Transverse colon (tissue), 4 donors: ENCODE data around the gene PAQR4. TPM values are rescaled to one million over a fixed set of nuclear protein-coding genes. Genes with fewer than 3 reads are reported as not detected.

ENCODE experiments used
- DNase-seq: peaks from one replicate; pipeline ENCODE4 v3.0.0-alpha.2; 2019
- H3K27ac ChIP-seq, 4 donors: fragments of 200-600 bp; sonication (generic); 2 replicates each; pipeline ENCODE4 v1.5.1; 2016 to 2018; ENCODE audit warnings: inconsistent platforms in 4 of 4
- H3K27me3 ChIP-seq: fragments of 200-600 bp; sonication (generic); 2 replicates; pipeline ENCODE4 v1.5.1; 2017; ENCODE audit warnings: inconsistent platforms
- H3K36me3 ChIP-seq, 4 donors: fragments of 200-600 bp; sonication (generic); 2 replicates each; pipeline ENCODE4 v1.5.1; 2017 to 2019; ENCODE audit warnings: inconsistent platforms in 4 of 4
- H3K4me1 ChIP-seq, 4 donors: fragments of 200-600 bp; sonication (generic); 2 replicates each; pipeline ENCODE4 v1.5.1; 2017 to 2020; ENCODE audit warnings: inconsistent platforms in 4 of 4
- H3K4me3 ChIP-seq, 4 donors: fragments of 200-600 bp; sonication (generic); 1 replicate in 1 of 4; 2 replicates in 3 of 4; pipeline versions ENCODE4 v1.5.1 to v1.6.1; 2017 to 2019; ENCODE audit warnings: inconsistent platforms in 4 of 4
- H3K9me3 ChIP-seq, 2 donors: fragments of 200-600 bp; sonication (generic); 2 replicates each; pipeline ENCODE4 v1.5.1; 2017 to 2019; ENCODE audit warnings: inconsistent platforms in 2 of 2
- EP300 ChIP-seq: sonication (generic); formaldehyde crosslinking; IDR thresholded peaks from one replicate; pipeline ENCODE4 v1.6.1; 2017; ENCODE audit warnings: antibody characterized with exemption, low read depth
- POLR2A ChIP-seq: fragments of 450-650 bp; IDR thresholded peaks from one replicate; pipeline ENCODE4 v1.6.1; 2016; ENCODE audit warnings: antibody characterized with exemption, mild to moderate bottlenecking, moderate library complexity
- POLR2AphosphoS5 ChIP-seq, 3 donors: sonication (generic); formaldehyde crosslinking; IDR thresholded peaks; one replicate each; pipeline ENCODE4 v1.6.1; 2016; ENCODE audit warnings: antibody characterized with exemption in 3 of 3
- WGBS, 2 donors: methylation state at CpG; one replicate each; pipeline ENCODE4 v1.1.5; 2018; ENCODE audit warnings: low coverage in 1 of 2; 5-methylcytosine and 5-hydroxymethylcytosine counted together
- in situ Hi-C, 4 donors: fragments of 200-750 bp; cut with MboI; loops; one replicate each; pipeline versions ENCODE4 v1.15.0 to v1.15.1; 2017; ENCODE audit warnings: low sequenced_read_pairs in 3 of 4, low pct_ligation_motif_present in 1 of 4, low pct_unique_long_range_greater_than_20kb in 1 of 4
- intact Hi-C: fragments of 100-400 bp; cut with DNase I; formaldehyde crosslinking; loops from one replicate; pipeline ENCODE4 v1.15.1; 2023; ENCODE audit warnings: low total_unique reads
- total RNA-seq, 4 donors: library from RNA; depleted of rRNA; stranded (reverse); fragments of >200 nt; gene quantifications; one replicate each; pipeline ENCODE4 v1.1.0, GENCODE V29; 2016
- TF ChIP-seq, protein P1 (sequence below), 5 experiments: fragments of 200-600 bp in 3 of 5; fragments of 450-650 bp in 2 of 5; sonication (generic) in 3 of 5; IDR thresholded peaks; 1 replicate in 2 of 5; 2 replicates in 3 of 5; pipeline ENCODE4 v1.5.1; 2016 to 2017; ENCODE audit warnings: antibody characterized with exemption in 5 of 5, inconsistent platforms in 3 of 5, mild to moderate bottlenecking in 2 of 5, moderate library complexity in 1 of 5

PAQR4 gene
- total RNA-seq, 4 donors from 2014 or later: 3.0 to 5.9 (median 4.4) TPM; not detected in 1

DNA sequence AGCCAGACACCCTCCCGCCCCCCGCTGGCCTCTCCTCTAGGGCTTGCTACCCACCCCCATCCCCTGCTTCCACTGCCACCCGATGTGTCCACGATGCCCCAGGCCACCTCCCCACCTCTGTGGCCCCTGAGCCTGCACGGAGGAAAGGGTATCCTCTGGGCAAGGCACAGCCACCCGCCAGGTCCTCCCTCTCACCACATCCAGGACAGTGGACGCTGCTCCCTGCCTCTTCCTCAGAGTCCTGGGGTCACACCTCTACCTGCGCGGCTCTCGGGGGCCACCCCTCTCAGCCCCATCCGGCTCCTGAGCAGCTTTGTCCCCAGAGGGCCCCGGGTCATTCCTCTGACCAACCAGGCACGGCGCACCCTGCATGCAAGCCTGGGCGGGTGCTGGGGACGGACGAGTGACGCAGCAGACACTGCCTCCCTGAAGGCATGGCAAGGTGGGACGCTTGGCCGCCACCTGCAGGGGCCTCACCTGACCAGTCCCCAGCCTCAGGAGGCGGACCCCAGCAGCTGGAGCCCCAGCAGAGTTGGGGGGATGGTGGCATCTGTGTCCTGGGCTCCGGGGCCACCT is 32.6 kb upstream of the PAQR4 start:
- intact Hi-C loops (no loop called here), in situ Hi-C loops (no loop called here)
- no peak overlapping the region for H3K27ac ChIP-seq
- no peaks in the 10 kb centered on the region for H3K4me1 ChIP-seq
- H3K4me3 ChIP-seq: no peak overlapping the region
- no peak for DNase-seq
- TF ChIP-seq EP300 (no peak), POLR2AphosphoS5 (IDR thresholded peaks at IDR 0.05) (no peak), POLR2A (no peak)
- TF ChIP-seq, protein P1, sequence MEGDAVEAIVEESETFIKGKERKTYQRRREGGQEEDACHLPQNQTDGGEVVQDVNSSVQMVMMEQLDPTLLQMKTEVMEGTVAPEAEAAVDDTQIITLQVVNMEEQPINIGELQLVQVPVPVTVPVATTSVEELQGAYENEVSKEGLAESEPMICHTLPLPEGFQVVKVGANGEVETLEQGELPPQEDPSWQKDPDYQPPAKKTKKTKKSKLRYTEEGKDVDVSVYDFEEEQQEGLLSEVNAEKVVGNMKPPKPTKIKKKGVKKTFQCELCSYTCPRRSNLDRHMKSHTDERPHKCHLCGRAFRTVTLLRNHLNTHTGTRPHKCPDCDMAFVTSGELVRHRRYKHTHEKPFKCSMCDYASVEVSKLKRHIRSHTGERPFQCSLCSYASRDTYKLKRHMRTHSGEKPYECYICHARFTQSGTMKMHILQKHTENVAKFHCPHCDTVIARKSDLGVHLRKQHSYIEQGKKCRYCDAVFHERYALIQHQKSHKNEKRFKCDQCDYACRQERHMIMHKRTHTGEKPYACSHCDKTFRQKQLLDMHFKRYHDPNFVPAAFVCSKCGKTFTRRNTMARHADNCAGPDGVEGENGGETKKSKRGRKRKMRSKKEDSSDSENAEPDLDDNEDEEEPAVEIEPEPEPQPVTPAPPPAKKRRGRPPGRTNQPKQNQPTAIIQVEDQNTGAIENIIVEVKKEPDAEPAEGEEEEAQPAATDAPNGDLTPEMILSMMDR (IDR thresholded peaks at IDR 0.05): no peak
- no peaks in the 10 kb centered on the region for H3K9me3 ChIP-seq
- WGBS, 2 donors: 85% methylated on average over 15 of the region's 22 CpGs; no CpG with 5 or more reads in 1 of the 2 donors
- no peaks in the 10 kb centered on the region for H3K27me3 ChIP-seq
- H3K36me3 ChIP-seq: peaks cover 0 to 51% (median 13%) of the 10 kb centered on the region in 4 donors

DNA sequence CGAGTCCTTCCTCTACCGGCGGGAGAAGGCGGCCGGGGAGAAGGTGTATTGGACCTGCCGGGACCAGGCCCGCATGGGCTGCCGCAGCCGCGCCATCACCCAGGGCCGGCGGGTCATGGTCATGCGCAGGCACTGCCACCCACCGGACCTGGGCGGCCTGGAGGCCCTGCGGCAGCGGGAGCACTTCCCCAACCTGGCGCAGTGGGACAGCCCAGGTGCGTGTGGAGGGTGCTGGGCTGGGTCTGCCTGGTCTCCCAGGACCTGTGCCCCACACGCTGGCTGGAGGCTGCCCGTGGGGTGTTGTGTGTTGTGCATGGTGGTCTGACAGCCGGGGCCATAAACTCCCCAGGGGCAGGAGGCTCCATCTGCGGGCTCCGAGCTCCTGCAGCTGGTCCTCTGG is 32.0 kb upstream of the PAQR4 start:
- no peaks in the 10 kb centered on the region for H3K9me3 ChIP-seq
- in situ Hi-C loops: no loop called here
- no peak for DNase-seq
- 94% methylated on average over 24 of the region's 24 CpGs; no CpG with 5 or more reads in 1 of the 2 donors for WGBS, 2 donors
- no peaks in the 10 kb centered on the region for H3K4me1 ChIP-seq
- no peaks in the 10 kb centered on the region for H3K27me3 ChIP-seq
- TF ChIP-seq EP300 (no peak), POLR2AphosphoS5 (IDR thresholded peaks at IDR 0.05) (no peak), POLR2A (no peak)
- TF ChIP-seq, protein P1 (IDR thresholded peaks at IDR 0.05): no peak
- H3K36me3 ChIP-seq: peaks cover 0 to 51% (median 13%) of the 10 kb centered on the region in 4 donors
- H3K4me3 ChIP-seq: no peak overlapping the region
- intact Hi-C loops: no loop called here
- H3K27ac ChIP-seq: no peak overlapping the region

DNA sequence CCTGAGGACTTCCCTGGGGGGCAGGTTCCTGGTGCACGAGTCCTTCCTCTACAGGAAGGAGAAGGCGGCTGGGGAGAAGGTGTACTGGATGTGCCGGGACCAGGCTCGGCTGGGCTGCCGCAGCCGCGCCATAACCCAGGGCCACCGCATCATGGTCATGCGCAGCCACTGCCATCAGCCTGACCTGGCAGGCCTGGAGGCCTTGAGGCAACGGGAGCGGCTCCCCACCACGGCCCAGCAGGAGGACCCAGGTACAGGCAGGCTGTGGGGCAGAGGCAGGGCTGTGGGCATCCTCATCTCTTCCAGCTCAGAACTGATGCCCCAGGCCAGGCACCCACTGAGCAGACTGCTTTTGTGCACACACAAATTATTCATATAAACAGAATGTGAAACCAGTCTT is 30.9 kb upstream of the PAQR4 start:
- Histone ChIP-seq H3K27me3 (no peaks in the 10 kb centered on the region), H3K4me3 (no peak overlapping the region), H3K9me3 (no peaks in the 10 kb centered on the region), H3K4me1 (no peaks in the 10 kb centered on the region), H3K27ac (no peak overlapping the region), H3K36me3 (peaks cover 0 to 48% (median 13%) of the 10 kb centered on the region in 4 donors)
- in situ Hi-C loops: no loop called here
- TF ChIP-seq EP300 (no peak), POLR2A (no peak), POLR2AphosphoS5 (IDR thresholded peaks at IDR 0.05) (no peak)
- TF ChIP-seq, protein P1 (IDR thresholded peaks at IDR 0.05): no peak
- 95% methylated on average over 12 of the region's 12 CpGs; no CpG with 5 or more reads in 1 of the 2 donors for WGBS, 2 donors
- no peak for DNase-seq
- intact Hi-C loops: no loop called here

DNA sequence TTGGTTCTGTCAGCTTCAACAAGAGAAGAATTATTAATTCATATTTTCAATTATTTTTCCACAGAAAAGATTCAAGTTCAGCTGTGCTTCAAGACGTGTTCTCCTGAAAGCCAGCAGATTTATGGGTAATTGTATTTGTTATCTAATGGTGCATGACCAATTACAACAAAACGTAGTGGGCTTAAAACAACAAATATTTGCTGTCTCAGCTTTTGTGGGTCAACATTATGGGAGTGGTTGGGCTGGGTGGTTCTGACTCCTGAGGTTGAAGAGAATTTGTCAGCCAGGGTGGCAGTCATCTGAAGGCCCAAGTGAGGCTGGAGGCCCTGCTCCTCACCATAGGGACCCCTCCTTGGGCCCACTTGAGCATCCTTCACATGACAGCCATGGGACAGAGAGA is 29.2 kb upstream of the PAQR4 start:
- Histone ChIP-seq H3K9me3 (no peaks in the 10 kb centered on the region), H3K4me1 (no peaks in the 10 kb centered on the region), H3K27me3 (no peaks in the 10 kb centered on the region), H3K27ac (no peak overlapping the region), H3K36me3 (peaks cover 0 to 34% (median 10%) of the 10 kb centered on the region in 4 donors), H3K4me3 (no peak overlapping the region)
- in situ Hi-C loops (no loop called here), intact Hi-C loops (no loop called here)
- DNase-seq: no peak
- no peak for TF ChIP-seq POLR2AphosphoS5 (IDR thresholded peaks at IDR 0.05)
- TF ChIP-seq, protein P1 (IDR thresholded peaks at IDR 0.05): no peak
- TF ChIP-seq POLR2A: no peak
- TF ChIP-seq EP300: no peak
- WGBS, 2 donors: 87 to 88% methylated on average over 2 of the region's 2 CpGs
